ENCODE data around the gene IFTAP.

IFTAP gene

DNA sequence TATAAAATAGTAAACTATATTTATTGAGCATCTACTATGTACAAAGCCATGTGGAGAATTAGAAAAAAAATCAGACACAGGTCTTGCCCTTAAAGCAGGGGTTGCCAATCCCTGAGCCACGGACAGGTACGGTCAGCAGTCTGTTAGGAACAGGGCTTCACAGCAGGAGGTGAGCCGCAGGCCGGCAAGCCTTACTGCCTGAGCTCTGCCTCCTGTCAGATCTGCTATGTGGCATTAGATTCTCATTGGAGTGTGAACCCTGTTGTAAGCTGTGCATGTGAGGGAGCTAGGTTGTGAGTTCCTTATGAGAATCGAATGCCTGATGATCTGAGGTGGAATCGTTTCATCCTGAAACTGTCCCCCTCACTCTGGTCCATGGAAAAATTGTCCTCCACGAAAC lies 5.9 kb downstream of the IFTAP start:
- no peak for FAIRE-seq

DNA sequence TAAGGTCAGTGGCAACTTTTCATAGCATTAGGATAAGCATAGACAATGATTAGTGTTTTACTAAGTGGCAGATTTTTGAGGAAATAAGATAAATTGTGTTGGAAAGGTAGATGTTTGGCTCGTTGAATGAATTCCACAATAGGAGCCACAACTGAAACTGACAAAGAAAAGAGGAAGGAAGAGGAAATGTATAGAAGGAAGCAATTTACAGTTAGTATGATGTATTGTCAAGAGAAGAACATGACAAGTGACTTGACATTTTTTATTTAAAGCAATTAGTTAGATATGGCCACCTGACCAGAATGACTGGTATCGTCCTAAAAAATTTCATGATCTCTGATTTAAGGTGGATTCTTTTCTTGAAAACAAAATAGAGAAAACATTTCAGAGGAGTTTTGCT lies 6.9 kb downstream of the IFTAP start:
- FAIRE-seq, result no peak

DNA sequence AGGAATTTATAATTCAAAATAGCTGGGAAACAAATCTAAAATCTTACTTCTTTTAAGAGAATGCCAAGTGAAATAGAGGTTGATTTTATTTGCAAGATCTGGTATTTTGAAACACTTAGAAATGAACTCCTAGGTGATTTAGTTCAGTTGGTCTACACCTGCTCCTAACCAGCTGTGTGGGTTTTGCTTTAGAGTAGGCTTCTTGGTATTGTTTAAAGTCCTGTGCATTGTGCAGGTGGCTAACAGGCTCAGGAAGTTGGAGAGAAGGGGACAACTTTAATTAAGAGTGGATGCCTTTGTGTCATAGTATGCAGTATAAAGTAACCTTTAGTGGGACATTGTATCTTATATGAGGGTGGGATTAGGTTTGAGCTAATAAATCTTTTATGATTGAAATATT lies 7.8 kb downstream of the IFTAP start:
- FAIRE-seq, result no peak

DNA sequence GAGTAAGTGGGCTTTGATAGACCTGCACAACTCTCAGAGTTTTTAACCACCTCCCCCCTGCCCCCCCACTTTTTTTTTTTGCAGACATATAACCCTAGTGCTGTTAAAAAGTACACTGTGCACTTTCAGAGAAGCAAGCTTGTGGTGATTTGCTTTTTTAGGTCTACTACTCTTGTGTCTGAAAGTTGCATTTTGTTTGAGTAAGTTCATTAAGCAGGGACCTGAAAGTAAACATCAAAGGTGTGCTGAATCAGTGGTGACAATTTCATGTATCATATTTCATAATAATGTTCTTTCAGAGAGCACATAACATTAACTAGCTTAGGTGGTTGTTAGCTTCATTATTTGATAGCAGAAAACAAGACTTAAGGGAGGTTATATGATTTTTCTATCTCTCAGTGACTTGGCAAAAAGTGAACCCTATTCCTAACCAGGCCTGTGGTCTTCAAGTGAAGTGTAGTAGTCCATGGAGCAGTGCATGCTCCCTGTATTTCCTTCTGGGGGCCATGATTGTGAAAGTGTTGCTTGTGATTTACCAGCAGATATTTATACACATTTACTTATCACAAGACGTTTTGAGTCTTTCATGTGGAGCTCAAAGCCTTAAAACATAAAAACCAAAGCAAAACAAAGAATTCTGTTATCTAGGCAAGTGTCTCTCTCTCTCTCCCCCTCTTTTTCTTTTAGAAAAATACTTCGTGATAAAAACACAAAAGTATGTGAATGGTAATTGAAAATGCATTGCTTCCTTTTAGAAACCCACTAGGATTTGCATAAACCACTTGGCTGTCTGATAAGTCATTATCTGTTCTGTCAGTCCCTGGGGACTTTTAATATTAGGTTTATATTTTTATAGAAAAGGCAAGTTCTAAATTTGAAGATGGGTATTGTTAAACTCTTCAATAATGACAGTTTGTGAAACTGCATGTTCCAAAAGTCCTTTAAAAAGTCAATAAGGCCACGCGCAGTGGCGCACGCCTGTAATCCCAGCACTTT lies 11.2 kb downstream of the IFTAP start:
- FAIRE-seq, result no peak

DNA sequence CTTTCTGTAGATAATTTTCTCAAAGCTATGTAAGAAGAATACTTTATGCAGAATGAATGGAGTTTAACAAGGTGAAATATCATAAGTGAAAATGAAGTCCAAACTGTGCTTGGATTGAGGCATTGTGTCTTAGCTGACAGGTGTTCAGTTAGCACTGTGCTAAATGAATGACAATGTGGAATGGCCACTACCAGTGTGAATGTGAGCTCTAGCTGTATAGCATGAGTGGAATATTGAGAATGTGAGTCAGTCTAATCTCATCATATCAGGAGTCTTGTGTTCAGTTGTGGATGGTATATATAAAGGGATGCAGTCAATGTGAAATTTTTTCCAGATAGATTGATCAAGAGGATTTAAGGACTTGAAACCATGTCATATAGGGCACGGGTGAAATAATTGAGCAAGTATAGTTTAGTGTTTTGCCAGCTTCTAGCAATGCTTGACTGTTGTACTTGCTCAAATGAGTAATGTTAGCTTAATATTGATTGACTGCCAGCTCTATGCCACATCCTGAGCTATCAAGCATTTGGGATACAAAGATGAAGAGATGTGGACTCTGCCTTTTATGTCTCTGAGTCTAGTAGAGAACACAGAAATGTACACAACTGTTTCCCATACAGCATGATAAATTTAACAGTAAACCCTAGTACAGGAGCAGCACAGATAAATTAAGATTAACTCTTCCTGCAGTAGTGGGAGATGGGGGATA lies 14.3 kb downstream of the IFTAP start:
- no peak for FAIRE-seq

DNA sequence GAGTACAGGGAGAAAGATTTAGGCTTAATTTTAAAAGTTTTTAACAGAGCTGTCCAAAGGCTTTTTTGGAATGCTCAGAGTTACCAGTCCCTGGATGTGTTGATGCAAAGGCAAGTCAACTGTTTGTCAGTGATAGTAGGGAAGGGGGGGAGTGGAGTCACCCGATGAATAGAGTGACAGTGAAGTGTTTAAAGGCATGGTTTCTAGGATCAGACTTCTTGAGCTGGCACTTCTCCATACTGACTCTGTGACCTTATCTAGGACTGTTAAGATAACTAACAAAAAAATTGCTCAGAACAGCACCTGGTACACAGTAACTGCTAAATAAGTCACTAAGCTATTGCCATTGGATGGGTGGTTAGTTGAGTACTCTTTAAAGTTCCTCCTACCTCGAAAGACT lies 15.1 kb downstream of the IFTAP start:
- no peak for FAIRE-seq

DNA sequence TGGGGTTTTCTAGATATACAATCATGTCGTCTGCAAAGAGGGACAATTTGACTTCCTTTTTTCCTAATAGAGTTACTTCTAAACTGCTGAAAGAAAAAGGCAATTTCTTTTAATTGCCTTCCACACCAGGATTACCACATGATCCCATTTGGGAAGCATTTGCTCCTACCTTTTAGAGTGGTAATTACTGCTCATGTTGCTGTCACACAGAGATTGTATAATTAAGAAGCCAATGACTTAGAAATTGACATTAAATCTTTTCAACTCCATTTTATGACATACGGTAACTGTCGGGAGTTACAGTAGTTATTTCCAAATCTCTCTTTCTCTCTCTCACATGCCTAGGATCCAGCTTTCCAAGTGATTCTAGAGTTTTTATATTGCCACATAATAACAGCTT lies 21.5 kb downstream of the IFTAP start:
- no peak for FAIRE-seq

DNA sequence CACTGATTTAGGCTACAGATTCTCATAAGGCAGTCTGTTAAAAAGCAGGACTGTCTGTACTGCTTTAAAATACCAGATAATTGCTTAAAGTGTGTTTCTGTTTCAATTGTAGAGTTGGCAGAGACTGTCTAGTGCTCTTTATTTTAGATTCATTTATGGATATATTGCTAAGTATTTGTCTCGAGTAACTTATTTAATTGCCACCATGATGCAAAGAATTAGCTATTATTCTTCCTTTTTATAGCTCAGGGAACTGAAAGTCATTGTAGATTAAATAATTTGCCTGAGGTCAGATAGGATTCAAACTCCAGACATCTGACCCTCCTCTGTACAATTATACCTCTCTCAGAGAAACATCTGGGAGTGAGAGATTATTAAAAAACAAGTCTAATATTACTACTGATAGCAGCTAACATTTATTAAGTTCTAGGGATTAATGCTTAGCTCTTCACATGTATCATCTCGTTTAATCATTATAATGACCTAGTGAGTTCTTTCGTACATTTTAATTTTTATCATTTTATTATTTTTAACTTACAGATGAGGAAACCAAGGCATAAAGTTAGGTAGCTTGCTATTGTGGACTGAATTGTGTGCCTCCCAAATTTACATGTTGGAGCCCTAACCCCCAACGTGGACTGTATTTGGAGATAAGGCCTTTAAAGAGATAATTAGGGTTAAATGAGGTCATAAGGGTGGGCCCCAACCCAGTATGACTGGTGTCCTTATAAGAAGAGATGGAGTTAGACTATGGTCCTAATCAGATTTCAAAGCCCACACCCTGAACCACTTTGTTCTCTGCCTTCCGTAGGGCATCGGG lies 23.5 kb downstream of the IFTAP start:
- FAIRE-seq, result no peak

DNA sequence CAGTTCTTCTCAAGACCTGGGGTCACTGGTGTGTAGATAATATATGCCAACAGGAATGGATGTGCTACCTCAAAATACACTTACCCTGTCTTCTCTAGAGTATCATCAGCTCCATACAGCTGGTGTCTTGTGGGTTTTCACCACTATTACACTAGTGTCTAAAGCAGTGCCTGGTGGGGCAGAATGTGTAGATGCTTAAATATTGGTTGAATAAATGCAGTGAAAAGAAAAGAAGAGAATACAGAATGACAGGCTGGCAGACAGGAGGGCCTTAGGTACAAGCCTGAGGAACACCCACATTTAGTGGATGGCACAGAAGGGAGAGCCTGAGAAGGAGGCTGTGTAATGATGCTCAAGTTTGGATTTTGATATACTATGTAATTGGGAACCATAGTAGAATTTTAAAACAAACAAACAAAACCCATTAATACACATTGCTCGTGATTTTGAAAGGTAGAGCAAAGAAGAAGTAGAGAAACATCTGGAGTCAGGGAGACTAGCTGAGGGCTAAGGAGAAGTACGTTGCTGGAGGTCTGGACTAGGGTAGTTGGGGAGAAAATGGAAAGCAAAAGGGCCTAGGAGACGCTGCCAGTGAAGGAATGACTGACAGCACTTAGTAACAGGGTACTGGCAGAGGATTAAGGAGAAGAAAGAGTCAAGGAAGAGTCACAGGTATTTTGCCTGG lies 24.2 kb downstream of the IFTAP start:
- no peak for FAIRE-seq

DNA sequence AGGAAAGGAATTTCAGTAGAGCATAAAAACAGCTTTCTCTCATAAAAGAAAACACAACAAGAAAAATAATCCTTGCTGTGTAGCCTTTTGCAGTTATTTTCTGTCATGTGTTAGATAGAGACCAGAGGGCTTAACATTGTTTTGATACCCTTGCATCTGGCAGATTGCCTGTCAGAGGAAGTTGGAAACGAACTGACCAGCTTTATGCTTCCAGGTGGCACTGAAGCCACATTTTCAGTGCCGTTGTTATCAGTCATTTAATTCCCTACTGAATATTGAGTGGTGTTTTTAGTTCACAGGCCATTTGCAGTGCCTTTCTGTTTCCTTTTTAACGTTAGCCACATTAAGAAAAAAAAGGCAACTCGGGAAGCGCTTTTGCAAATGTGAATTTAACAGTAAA lies 25.2 kb downstream of the IFTAP start:
- FAIRE-seq, result no peak

DNA sequence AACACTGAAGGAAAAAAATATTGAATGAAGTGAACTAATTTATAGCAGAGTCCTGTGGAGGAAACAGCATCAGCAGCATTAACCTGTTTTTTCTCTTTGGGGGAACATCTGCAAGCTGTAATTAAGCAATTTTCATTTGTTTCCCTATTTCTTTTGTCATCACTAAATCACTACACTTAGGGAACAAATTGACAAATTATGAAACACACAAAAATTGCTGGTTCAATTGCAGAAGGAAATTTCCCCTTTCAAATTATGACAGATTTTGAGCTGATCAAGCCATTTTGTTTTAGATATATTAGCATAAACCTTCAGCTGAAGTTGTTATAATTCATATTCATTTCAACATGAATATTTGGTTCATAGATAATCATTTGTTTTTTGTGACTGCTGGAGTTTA lies 25.9 kb downstream of the IFTAP start:
- no peak for FAIRE-seq

DNA sequence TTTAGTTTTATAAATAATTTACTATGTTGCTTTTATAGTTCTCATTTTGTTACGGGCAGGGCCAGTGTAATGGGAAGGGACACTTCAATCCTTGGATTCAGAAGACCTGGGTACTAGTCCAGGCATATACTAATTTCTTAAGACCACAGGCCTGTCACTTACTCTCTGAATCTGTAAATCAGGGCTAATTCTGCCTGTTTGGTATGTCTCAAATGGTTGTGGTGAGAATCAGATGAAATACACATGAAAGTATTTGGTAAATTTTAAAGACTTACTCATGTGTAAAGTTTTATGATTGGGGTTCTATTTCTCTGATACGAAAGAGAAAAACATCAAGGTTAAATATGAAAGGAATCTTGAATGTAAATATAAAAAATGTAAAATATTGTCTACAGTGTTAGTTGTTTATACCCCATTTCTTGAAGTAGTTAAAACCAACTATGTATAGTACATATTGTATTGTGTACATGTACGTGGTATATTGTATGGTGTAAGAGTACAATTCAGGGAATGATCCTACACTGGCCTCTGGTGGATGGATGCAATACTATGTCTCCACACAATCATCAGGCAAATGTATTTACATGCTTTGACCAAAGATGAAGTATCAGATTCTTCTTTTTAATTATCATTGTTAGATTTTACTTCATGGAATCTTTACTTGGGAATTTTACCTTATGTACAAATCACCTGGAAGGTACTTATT lies 28.3 kb downstream of the IFTAP start:
- FAIRE-seq, result peak; percentile 47

DNA sequence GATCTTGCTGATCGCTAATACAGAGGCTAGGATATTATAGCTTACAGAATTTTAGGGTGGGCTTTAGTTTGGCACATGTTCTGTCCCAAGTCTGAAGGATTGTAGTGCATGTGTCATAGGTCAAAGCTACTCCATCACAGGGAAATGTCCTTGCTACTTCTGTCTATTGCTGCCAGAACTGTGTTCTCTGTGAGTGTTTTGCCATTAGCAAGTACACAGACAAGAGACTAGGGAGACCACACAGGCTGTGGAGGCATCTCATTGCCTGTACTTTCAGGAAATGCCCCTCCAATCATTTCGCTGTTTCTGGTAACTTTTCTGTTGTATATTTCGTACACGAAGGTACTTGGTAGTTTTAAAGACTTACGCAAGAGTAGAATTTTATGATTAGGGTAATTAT lies 29.2 kb downstream of the IFTAP start:
- FAIRE-seq, result no peak

DNA sequence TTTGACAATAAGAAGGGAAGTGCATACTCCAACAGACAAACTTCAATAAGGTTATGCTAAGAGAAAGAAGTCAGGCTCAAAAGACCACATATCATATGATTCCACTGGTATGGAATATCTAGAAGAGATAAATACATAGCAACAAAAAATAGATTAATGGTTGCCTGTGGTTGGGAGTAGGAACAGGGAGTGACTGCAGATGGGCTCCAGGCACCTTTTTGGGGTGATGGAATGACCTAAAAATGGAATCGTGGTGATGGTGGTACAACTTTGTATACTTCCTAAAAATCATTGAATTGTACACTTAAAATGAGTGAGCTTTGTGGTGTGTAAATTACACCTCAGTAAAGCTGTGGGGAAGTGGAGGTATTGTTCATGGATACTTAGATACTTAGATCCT lies 32.7 kb downstream of the IFTAP start:
- no peak for FAIRE-seq

DNA sequence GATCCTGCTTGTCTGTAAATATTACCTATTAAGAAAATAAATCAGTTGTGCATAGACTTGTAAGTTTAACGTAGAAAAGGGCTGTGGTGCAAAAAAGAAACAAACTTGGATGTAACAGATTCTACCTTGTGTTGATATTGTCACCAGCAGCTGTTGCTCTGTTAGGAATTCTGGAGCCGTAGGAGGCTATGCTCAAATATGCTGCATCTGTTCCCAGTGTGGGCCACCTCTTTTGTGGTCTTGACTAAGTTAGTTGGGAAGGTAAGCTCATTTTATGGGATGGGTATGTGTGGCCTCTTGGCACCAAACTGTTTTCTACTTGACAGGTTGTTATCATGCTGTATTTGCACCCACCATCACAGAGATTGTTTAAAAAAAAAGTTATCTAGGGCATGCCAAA lies 33.2 kb downstream of the IFTAP start:
- FAIRE-seq, result no peak

DNA sequence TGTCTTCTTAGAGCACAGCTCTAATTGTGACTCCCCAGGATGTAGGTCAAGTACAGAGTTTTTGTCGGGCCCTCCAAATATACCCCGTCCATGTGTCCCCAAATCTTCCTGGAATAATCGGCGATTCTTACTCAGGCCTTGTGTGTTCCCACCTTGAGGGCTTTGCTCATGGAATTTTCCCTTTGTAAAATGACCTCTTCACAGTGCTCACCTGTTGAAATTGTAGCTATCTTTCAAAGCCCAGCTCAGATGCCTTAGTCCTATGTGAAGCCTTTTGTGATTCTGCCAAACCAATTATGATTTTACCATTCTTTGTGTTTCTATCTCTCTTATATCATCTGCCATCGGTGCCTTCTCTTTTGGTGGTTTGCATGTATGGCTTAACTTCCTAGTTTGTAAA lies 33.8 kb downstream of the IFTAP start:
- FAIRE-seq, result no peak

DNA sequence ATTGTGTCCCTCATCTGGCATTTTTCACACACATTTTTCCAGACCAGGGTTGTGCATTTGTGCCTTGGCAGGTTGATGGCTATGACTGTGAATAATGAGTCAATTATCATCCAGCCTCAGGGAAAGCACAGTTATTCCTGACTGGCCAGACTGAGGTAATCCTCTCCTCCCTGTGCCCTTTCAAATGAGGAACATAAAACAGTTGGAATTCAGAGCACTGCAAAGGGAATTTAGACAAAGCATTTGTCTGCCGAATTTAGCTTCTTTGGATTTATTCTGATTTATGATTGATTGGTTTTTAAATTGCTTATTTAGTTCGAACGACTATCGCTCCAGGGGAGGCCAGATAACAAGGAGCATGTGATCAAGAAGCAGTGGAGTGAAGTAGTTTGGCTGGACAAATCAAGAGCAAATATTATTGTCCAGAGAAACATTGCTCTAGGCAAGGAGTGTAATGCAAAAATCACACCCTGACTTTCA lies 34.5 kb downstream of the IFTAP start:
- no peak for FAIRE-seq

DNA sequence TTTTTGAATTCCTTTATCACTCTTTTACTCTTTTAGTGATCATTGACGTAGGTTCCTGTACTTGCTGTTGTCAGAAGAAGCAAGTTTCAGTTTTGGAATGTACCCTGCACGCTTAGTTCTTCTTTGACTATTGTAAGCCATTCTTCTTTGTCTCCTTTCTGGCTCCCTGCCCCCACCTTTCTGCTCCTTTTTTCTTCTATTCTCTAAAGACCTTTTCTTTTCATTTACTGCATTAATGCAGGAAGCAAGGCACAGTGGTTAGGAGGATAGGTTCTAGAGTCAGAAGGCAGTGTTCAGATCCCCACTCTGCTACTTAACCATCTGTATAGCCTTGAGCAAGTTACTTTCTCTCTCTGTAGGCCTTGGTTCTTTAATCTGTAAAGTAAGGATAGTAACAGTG lies 37.5 kb downstream of the IFTAP start:
- FAIRE-seq, result no peak

DNA sequence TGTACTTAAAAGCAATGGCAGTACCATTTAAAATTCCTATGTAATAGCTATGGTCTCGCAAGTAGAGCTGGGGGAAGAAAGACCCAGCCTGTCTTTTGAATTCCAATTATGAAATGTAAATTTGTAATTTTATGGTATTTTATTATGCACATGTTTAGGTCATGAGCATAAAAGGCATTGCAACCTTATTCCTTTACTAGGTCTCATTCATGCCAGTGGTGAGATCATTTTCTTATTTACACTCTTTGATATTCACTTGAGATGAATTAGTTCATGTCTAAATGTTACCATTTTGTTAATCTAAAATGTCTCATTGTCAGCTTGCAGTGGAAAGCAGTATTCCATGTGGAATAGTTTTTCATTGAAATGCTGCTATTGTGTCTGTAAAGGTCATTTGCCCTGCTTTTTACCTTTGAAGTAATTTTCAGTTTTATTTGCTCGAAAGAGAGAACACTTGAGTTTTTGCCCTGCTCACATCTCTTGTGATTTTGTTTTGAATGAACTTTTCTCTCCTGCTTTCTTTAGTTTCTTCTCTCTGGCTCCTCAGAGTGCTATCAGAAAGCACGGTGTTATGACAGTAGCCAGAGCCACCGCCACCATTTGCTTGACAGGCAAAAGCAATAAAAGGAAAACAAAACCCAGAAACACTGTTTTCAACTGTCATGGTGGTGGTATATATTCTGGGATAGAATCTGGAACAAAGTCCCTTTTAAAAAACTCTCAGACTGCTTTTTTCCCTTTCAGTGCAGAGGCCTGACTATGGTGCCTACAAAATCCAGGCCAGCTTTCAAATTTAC lies 41.0 kb downstream of the IFTAP start:
- FAIRE-seq, result no peak

DNA sequence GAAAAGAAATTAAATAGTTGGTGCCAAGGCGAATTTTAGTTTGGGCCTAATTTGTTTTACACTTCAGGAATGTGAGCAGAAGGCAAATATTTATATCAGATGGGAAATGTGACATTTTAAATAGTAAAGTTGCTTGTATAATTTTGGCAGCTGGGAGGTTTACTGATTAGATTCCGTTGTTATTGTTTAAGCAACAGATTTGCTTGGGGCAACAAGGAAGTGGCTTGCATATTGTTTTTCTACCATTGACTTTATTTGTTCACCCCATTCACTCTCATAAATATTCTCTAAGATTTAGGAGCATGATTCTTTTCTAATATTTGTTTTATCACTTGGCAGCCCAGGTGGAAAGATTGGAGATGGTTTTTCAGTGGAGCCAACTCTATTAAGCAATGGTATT lies 44.3 kb downstream of the IFTAP start:
- FAIRE-seq, result no peak
